Ascending aorta (tissue), 2 donors: ENCODE data around the gene PPP2R5C. TPM values are rescaled to one million over a fixed set of nuclear protein-coding genes. Genes with fewer than 3 reads are reported as not detected.

Experiments used
- DNase-seq, 2 donors: peaks; one replicate each; pipeline ENCODE4 v3.0.0-alpha.2; 2019; ENCODE audit warnings: low spot score in 2 of 2
- H3K27ac ChIP-seq, 2 donors: fragments of 200-600 bp; sonication (generic); one replicate each; pipeline ENCODE4 v1.5.1; 2016 to 2017; ENCODE audit warnings: mild to moderate bottlenecking in 1 of 2
- H3K27me3 ChIP-seq: fragments of 200-600 bp; sonication (generic); one replicate; pipeline ENCODE4 v1.5.1; 2017
- H3K36me3 ChIP-seq, 2 donors: fragments of 200-600 bp; sonication (generic); one replicate each; pipeline ENCODE4 v1.5.1; 2016
- H3K4me1 ChIP-seq, 2 donors: fragments of 200-600 bp; sonication (generic); one replicate each; pipeline ENCODE4 v1.5.1; 2016 to 2017; ENCODE audit warnings: mild to moderate bottlenecking in 1 of 2
- H3K4me3 ChIP-seq, 2 donors: fragments of 200-600 bp; sonication (generic); one replicate each; pipeline ENCODE4 v1.5.1; 2016 to 2017; ENCODE audit warnings: mild to moderate bottlenecking in 1 of 2
- H3K9me3 ChIP-seq, 2 donors: fragments of 200-600 bp; sonication (generic); one replicate each; pipeline ENCODE4 v1.5.1; 2016
- CTCF ChIP-seq, 3 experiments: fragments of 200-600 bp in 2 of 3; fragments of 450-650 bp in 1 of 3; sonication (generic) in 2 of 3; IDR thresholded peaks; one replicate each; pipeline ENCODE4 v1.5.1; 2016 to 2019; ENCODE audit warnings: antibody characterized with exemption in 3 of 3, mild to moderate bottlenecking in 1 of 3, moderate library complexity in 1 of 3
- intact Hi-C: fragments of 100-400 bp; cut with DNase I; formaldehyde crosslinking; loops from one replicate; pipeline ENCODE4 v1.15.1; 2023
- total RNA-seq: library from RNA; depleted of rRNA; stranded (reverse); fragments of >200 nt; gene quantifications from one replicate; pipeline ENCODE4 v1.1.0, GENCODE V29; 2016

The PPP2R5C gene
- total RNA-seq, 1 donor from 2014 or later: 45.6 TPM

GRCh38 chr14:101972126-101972866, 210.8 kb downstream of the PPP2R5C start:
- peak overlapping the region; percentile 68 to 69 for H3K27ac ChIP-seq
- H3K27me3 ChIP-seq: no peaks in the 10 kb centered on the region
- H3K9me3 ChIP-seq: no peaks in the 10 kb centered on the region
- peak overlapping the region in 1 of 2 donors; percentile 23 for H3K4me3 ChIP-seq
- peak; percentile 67 to 95 for DNase-seq
- TF ChIP-seq CTCF (IDR thresholded peaks at IDR 0.05): no peak
- peaks cover 7 to 37% of the 10 kb centered on the region in 2 donors for H3K4me1 ChIP-seq
- intact Hi-C loops: loop anchor here (1.0 kb wide), 1 partner anchor 8 kb away; the partner anchor contains the start of gene DYNC1H1
- peaks cover 11 to 28% of the 10 kb centered on the region in 2 donors for H3K36me3 ChIP-seq

GRCh38 chr14:101973356-101973755, 211.8 kb downstream of the PPP2R5C start:
- no peaks in the 10 kb centered on the region for H3K9me3 ChIP-seq
- no peak overlapping the region for H3K4me3 ChIP-seq
- TF ChIP-seq CTCF (IDR thresholded peaks at IDR 0.05): no peak
- H3K36me3 ChIP-seq: peaks cover 11 to 38% of the 10 kb centered on the region in 2 donors
- H3K27ac ChIP-seq: peak overlapping the region; percentile 68 to 69
- no peaks in the 10 kb centered on the region for H3K27me3 ChIP-seq
- peaks cover 7 to 34% of the 10 kb centered on the region in 2 donors for H3K4me1 ChIP-seq
- intact Hi-C loops: no loop called here
- DNase-seq: peak in 1 of 2 donors; percentile 58

DNA sequence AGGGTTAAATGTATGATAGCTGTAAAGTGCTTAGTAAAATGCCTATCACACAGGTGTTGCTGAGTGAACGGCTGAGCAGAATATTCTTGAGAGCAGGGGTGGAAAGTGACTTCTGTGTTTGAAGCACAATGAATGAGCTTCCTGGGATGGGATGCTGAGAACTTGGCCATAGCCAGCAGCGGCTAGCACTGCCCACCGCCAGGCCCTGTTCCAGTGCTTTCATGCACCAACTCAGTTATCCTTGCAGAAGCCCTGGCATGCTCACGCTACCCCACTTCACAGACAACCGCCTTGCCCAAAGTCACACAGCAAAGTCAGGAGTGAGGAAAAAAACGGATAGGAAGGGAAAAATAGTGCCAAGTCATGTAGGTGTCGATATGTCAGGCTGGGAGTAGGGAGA, 213.7 kb downstream of the PPP2R5C start:
- H3K4me1 ChIP-seq: peaks cover 8 to 34% of the 10 kb centered on the region in 2 donors
- H3K9me3 ChIP-seq: no peaks in the 10 kb centered on the region
- no peak for TF ChIP-seq CTCF (IDR thresholded peaks at IDR 0.05)
- intact Hi-C loops: no loop called here
- DNase-seq: peak in 1 of 2 donors; percentile 58
- H3K27ac ChIP-seq: no peak overlapping the region
- H3K27me3 ChIP-seq: no peaks in the 10 kb centered on the region
- H3K4me3 ChIP-seq: no peak overlapping the region
- H3K36me3 ChIP-seq: peaks cover 23 to 41% of the 10 kb centered on the region in 2 donors

Other genes starting within 250 kb of the PPP2R5C start
- not detected for gene DIO3, start 200.2 kb upstream of the PPP2R5C start, total RNA-seq
- 577 TPM for gene DYNC1H1, start 202.9 kb downstream of the PPP2R5C start, total RNA-seq